ENCODE results near the gene WDR75.

GRCh38 chr2:189519631-189520387 lies 78.5 kb downstream of the WDR75 start:
- TF ChIP-seq CTCF (conservative IDR thresholded peaks at IDR 0.05): no peak
- no peak for TF ChIP-seq EZH2 (IDR thresholded peaks at IDR 0.05; ENCODE audit: low read depth)
